ENCODE data around the gene UNCX.

The UNCX gene

GRCh38 chr7:1264345-1265280 lies 31.9 kb downstream of the UNCX start:
- TF ChIP-seq CTCF (IDR thresholded peaks at IDR 0.05; ENCODE audit: low read depth, low read length) (no peak), POLR2A (IDR thresholded peaks at IDR 0.05; ENCODE audit: extremely low read depth, insufficient read length) (no peak), MYC (IDR thresholded peaks at IDR 0.05; ENCODE audit: low read depth, low read length) (no peak), MAX (IDR thresholded peaks at IDR 0.05; ENCODE audit: low read depth, low read length) (no peak)
- no peak overlapping the region for H3K4me3 ChIP-seq (ENCODE audit: low read depth, low read length)
- no peak for DNase-seq (ENCODE audit: low read depth)

- DNase-seq (ENCODE audit: low read depth): no peak
- no peak overlapping the region for H3K4me3 ChIP-seq (ENCODE audit: low read depth, low read length)
- TF ChIP-seq CTCF (IDR thresholded peaks at IDR 0.05; ENCODE audit: low read depth, low read length) (no peak), POLR2A (IDR thresholded peaks at IDR 0.05; ENCODE audit: extremely low read depth, insufficient read length) (no peak), MYC (IDR thresholded peaks at IDR 0.05; ENCODE audit: low read depth, low read length) (no peak), MAX (IDR thresholded peaks at IDR 0.05; ENCODE audit: low read depth, low read length) (no peak)
Measured at GRCh38 chr7:1267016-1267900, 34.6 kb downstream of the UNCX start.

- H3K4me3 ChIP-seq (ENCODE audit: low read depth, low read length): no peak overlapping the region
- no peak for TF ChIP-seq CTCF (IDR thresholded peaks at IDR 0.05; ENCODE audit: low read depth, low read length)
- no peak for TF ChIP-seq MAX (IDR thresholded peaks at IDR 0.05; ENCODE audit: low read depth, low read length)
- TF ChIP-seq POLR2A (IDR thresholded peaks at IDR 0.05; ENCODE audit: extremely low read depth, insufficient read length): no peak
- TF ChIP-seq MYC (IDR thresholded peaks at IDR 0.05; ENCODE audit: low read depth, low read length): no peak
- DNase-seq (ENCODE audit: low read depth): no peak
Measured at GRCh38 chr7:1268076-1268815, 35.6 kb downstream of the UNCX start.

GRCh38 chr7:1268866-1269265 lies 36.2 kb downstream of the UNCX start:
- DNase-seq (ENCODE audit: low read depth): no peak
- TF ChIP-seq MAX (IDR thresholded peaks at IDR 0.05; ENCODE audit: low read depth, low read length) (no peak), MYC (IDR thresholded peaks at IDR 0.05; ENCODE audit: low read depth, low read length) (no peak), POLR2A (IDR thresholded peaks at IDR 0.05; ENCODE audit: extremely low read depth, insufficient read length) (no peak), CTCF (IDR thresholded peaks at IDR 0.05; ENCODE audit: low read depth, low read length) (no peak)
- no peak overlapping the region for H3K4me3 ChIP-seq (ENCODE audit: low read depth, low read length)

- no peak overlapping the region for H3K4me3 ChIP-seq (ENCODE audit: low read depth, low read length)
- TF ChIP-seq CTCF (IDR thresholded peaks at IDR 0.05; ENCODE audit: low read depth, low read length) (no peak), MYC (IDR thresholded peaks at IDR 0.05; ENCODE audit: low read depth, low read length) (no peak), MAX (IDR thresholded peaks at IDR 0.05; ENCODE audit: low read depth, low read length) (no peak), POLR2A (IDR thresholded peaks at IDR 0.05; ENCODE audit: extremely low read depth, insufficient read length) (no peak)
- no peak for DNase-seq (ENCODE audit: low read depth)
Measured at GRCh38 chr7:1269336-1269890, 36.7 kb downstream of the UNCX start.

Measured in NB4 (cell line).